Erythroblast (primary cell): ENCODE data around the gene DPF3.

Source experiments
- GATA1 ChIP-seq: IDR thresholded peaks from 2 replicates; pipeline ENCODE4 v1.6.1; 2011; ENCODE audit warnings: low read depth, mild to moderate bottlenecking, control low read depth, low read length, moderate library complexity
- POLR2A ChIP-seq: IDR thresholded peaks from 2 replicates; pipeline ENCODE4 v1.6.1; 2011; ENCODE audit warnings: mild to moderate bottlenecking, low read length

DNA sequence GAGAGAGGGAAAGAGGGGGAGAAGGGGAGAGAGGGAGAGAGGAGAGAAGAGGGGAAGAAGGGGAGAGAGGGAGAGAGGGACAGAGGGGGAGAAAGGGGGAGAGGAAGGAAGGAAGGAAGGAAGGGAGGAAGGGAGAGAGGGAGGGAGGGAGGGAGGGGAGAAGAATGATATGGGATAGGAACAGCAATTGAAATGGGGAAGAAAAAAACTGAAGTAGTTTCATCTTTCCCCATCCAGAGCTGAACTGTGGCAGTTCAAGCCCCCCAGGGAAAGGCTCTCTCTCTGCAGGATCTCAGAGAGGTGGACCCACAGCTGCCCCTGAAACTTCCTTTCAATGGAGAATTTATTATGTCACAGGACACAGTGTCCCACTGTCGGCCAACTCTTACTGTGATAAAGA lies 136.9 kb downstream of the DPF3 start:
- TF ChIP-seq POLR2A: no peak
- no peak for TF ChIP-seq GATA1
